GM10266 (cell line): ENCODE data around the gene SLC4A4.

ENCODE experiments used
- DNase-seq: peaks from one replicate; pipeline ENCODE4 v3.0.0; 2012; ENCODE audit errors: extremely low spot score
- TF ChIP-seq, protein P1 (sequence below): IDR thresholded peaks from 2 replicates; pipeline ENCODE4 v1.5.1; 2012; ENCODE audit warnings: mild to moderate bottlenecking, low read depth; ENCODE audit not compliant: control insufficient read depth, insufficient read depth; ENCODE audit errors: missing control alignments

Gene SLC4A4

DNA sequence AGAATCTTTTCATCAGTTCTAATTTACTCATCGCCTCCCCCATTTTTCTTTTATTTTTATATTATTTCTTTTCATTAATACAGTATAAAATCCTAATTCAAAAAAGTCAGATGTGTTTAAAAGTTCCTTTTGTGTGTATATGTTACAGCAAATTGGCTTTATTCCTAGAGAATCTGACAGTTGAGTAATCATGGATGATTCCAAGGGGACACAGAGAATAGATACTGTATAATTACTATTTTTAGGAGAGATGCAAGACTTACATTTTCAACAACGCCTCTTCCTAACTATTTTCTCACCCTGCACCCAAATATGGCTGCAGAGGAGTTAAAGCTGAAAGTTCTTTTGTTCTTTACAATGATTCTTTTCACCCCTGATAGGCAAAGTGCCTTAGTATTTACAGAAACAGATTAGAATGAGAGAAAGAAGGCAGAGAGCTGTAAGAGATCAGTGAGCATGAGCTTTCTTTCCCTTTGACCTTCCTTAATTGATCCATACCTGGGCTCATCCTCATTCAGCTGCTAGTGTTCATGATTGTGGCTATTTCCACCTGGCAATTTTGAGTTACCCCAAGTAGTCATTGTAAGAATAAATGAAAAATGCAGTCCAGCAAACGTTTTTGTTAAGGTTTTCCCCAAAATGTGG is 210.8 kb downstream of the SLC4A4 start:
- TF ChIP-seq, protein P1, sequence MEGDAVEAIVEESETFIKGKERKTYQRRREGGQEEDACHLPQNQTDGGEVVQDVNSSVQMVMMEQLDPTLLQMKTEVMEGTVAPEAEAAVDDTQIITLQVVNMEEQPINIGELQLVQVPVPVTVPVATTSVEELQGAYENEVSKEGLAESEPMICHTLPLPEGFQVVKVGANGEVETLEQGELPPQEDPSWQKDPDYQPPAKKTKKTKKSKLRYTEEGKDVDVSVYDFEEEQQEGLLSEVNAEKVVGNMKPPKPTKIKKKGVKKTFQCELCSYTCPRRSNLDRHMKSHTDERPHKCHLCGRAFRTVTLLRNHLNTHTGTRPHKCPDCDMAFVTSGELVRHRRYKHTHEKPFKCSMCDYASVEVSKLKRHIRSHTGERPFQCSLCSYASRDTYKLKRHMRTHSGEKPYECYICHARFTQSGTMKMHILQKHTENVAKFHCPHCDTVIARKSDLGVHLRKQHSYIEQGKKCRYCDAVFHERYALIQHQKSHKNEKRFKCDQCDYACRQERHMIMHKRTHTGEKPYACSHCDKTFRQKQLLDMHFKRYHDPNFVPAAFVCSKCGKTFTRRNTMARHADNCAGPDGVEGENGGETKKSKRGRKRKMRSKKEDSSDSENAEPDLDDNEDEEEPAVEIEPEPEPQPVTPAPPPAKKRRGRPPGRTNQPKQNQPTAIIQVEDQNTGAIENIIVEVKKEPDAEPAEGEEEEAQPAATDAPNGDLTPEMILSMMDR: no peak
- DNase-seq: no peak

DNA sequence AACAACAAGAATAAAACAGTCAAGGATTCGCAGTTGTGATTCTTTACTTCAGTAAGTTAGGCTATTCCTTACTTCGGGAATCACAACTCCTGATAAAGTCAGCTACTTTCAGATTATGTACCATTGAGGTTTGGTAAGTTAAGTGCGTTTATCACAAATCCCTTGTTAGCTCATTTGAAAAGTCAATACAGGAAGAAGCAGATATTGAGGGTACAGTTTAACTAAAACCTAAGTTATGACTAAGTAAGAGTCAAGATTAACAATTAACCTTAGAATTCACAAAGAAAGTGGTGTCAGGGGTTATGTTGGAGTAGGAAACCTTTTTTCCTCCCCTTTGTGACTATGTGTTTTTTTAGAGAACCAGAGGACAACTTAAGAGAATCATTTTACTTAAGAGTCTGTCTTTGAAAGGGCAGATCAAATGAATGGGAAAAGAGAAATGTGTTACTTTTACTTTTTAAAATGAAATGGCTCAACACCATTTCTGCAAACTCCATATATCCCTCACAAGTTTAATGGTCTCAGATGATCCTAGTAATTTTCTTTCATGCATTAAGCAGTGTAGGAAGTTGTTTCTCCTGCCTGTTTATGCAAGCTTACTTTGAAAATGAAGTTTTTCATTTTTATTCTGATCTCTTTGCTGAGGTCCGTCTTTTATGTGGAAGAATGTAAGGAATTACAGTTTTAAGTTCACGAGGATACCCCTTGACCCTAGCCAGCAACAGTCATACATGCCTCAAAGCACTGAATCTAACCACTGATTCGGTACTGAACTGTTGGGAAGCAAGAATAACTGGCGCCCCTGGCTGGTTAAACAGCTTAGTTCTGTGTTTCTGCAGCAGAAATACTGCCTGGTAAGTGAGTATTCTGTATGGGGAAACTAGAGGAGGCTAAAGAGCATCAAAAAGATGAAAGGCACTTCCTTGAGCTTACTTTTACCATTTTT is 211.7 kb downstream of the SLC4A4 start:
- TF ChIP-seq, protein P1: no peak
- DNase-seq: no peak

DNA sequence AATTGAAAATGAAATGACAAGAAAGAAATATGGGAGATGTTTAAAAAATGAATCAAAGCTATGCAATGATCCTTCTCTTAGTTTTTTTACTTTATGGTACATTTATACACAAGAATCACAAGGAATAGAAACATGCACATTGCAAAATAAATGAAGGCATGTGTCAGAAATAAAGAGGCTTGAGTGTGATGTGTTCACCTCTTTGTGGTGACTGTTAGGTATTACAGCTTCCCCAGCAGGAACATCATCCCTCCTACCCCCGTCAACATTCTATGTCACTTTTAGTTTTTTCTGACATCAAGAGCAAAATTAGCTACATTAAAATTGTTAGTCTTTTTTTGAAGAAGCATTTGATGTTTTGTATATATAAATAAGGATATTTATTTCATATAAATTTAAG is 214.8 kb downstream of the SLC4A4 start:
- TF ChIP-seq, protein P1: no peak
- DNase-seq: peak; percentile 5

DNA sequence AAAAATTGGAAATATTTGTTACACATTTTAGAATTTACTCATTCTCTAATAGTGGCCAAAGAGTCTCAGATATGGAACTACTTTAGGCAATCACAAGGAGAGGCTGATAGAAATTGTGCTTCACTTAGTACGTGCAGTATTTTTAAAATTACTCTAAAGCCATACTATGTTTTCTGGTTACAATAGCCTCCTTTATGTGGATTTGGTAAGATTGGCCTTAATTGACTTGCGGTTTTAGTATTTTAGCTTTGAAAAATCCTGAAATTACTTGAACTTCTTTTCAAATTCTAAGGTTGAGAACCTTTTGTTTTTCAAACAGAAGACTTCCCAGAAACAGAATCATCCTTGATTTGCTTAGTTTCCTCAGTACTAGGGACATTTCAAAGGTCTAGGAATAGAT is 215.2 kb downstream of the SLC4A4 start:
- TF ChIP-seq, protein P1: no peak
- no peak for DNase-seq

DNA sequence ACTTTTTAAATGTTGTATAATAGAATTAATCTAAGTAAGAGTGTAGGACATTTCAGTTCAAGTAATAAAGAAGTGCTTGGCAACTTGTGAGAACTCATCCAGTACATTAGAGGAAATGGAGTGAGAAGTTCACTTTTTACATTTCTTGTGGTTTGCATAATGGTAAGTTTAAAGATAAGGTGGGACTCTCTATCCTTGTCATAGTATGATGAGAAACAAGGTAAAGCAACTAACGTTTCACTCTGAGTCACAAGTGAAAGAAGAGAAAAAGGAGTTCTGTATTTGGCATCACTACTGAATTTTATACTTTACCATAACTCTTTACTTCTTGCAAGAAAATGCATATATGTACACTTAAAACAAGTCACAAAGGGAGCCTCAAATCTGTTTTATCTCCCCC is 219.4 kb downstream of the SLC4A4 start:
- TF ChIP-seq, protein P1: no peak
- peak; percentile 8 for DNase-seq

DNA sequence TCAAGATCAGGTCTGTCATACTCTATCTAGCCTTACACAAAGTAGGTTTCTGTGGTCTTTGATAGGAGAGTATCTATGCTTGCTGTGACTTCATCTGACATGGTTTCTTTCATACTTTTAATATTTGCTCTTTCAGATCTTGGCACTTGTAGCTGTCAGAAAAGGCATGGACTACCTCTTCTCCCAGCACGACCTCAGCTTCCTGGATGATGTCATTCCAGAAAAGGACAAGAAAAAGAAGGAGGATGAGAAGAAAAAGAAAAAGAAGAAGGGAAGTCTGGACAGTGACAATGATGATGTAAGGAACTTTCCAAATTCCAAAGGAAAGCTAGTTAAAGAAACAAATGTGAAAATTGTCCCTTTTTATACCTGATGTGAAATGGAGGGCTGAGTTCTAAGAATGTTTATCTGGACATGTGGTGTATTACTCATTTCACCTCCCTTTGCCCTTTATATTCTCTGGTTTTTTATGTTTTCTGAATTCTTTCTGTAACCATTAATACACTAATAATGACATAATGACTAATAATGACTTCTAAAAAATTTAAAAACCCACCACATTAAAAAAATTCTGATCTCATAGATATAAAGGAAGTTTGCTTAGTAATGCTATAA is 221.2 kb downstream of the SLC4A4 start:
- DNase-seq: no peak
- TF ChIP-seq, protein P1: no peak
